NCI-H526 treated with DMSO at 0.1 percent for 48 hours (cell line): ENCODE results near the gene SUPT20HL2.
"Not testable (repeated sequence)": the region's sequence is repeated elsewhere in the genome, so short reads cannot be mapped to it uniquely, and the experiment has no call there.

ENCODE experiments used
- DNase-seq: peaks from one replicate; lab custom pipeline; 2025; lab: John Stamatoyannopoulos, UW

SUPT20HL2 gene

GRCh38 chrX:24314019-24314635, at the start of gene SUPT20HL2:
Gene SUPT20HL2 (minus strand): TSS chrX:24314069. CDS start chrX:24313315, 754 bp downstream.
- no peak for DNase-seq

DNA sequence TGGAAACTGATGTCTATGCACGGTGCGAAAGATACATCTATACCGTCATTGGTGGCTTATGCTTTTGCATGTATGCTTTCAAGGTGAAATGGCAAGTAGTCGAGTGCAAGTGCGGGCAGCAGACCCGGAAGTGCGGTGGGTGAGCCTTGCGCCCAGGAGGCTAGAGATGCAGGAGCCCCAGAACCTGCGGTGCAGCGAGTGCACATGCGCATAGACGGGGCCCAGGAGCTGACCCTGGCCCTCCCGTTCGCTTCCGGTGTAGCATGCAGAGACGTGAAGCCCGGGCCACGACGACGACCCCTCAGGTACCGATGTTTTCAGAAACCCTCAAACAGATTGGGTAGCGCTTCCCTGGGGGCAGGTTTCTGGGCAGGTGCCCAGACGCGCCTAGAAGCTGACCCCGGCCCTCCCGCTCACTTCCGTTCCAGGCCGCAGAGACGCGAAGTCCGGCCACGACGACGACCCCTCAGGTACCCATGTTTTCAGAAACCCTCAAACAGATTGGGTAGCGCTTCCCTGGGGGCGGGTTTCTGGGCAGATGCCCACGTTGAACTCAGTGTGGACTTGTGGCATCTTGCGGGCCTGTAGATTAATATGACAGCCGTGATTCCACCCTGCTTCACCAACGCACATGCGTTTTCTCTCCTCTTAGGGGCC, 48.3 kb upstream of the SUPT20HL2 start:
- DNase-seq = not testable (repeated sequence)

- DNase-seq = no peak
Observed at GRCh38 chrX:24360272-24360671, 46.4 kb upstream of the SUPT20HL2 start, which contains the start of gene SUPT20HL1. Gene SUPT20HL1 (plus strand): TSS chrX:24360639. CDS start chrX:24362761, 2,122 bp downstream.

- no peak for DNase-seq
Observed at GRCh38 chrX:24357106-24357505, 43.2 kb upstream of the SUPT20HL2 start.

DNA sequence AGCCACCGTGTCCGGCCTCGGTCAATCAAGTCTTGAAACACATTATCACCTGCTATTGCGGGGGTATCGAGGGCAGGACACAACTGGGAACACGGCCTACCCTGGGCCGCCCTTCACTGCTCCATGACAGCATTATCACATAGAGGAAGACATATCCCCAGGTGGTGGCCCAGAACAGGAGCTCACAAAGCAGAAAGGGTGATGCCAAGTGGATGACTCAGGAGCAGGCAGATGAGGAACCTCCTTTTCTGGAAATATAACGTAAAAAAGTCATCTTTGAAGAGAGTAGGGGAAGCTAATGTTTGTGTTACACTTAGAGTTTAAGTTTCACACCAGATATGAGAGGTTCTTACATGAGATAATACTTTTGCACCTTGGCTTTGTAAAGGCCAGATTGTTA, 41.2 kb upstream of the SUPT20HL2 start:
- DNase-seq = no peak

DNA sequence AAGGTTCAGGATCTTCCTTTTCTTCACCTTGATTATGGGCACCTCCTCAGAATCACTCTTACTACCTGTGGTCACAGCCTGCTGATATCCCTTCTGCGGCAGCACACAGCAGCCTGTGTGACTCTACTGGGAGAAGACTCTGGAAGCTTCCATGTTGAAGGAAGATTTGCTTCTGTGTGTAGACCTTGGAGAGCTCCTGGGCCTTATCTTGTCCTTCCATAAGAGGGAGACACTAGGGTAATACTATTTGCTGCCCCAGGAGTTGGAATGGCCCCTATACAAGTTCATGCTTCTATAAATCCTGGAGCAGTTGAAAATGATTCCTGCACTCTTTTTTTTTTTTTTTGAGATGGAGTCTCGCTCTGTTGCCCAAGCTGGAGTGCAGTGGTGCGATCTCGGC, 36.3 kb upstream of the SUPT20HL2 start:
- no peak for DNase-seq

GRCh38 chrX:24347881-24348280, 34.0 kb upstream of the SUPT20HL2 start:
- no peak for DNase-seq

GRCh38 chrX:24343719-24344118, 29.9 kb upstream of the SUPT20HL2 start:
- no peak for DNase-seq

GRCh38 chrX:24341795-24342194, 27.9 kb upstream of the SUPT20HL2 start:
- no peak for DNase-seq

DNA sequence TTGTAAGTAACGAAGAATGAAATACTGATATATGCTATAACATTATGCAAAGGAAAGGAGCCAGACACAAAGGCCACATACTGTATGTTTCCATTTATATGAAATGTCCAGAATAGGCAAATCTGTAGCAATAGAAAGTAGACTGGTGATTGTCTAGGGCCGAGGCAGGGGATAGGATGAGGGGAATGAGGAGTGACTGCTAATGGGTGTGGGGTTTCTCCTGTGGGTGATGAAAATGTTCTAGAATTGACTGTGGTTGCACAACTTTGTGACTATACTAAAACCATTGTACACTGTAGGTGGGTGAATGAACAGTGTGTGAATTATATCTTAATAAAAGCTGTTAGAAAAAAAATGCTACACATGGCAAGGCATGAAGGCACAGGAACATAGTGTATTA, 26.6 kb upstream of the SUPT20HL2 start:
- DNase-seq = no peak

DNA sequence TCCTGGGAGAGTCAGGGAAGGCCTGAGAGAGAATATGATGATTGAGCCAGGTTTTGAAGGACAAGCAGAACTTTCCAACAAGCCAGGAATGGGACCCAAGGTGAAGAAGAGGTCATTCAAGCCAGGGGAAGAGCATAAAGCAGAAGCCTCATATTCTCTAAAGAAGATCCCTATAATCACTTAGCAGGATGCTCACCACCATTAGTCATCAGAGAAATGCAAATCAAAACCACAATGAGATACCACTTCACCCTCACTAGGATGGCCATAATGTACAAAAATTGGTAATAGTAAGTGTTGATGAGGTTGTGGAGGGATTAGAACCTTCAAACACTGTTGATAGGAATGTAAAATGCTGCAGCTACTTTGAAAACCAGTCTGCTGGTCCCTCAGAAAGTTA, 26.0 kb upstream of the SUPT20HL2 start:
- no peak for DNase-seq

GRCh38 chrX:24335871-24336270, 22.0 kb upstream of the SUPT20HL2 start:
- DNase-seq = no peak

GRCh38 chrX:24334461-24334860, 20.6 kb upstream of the SUPT20HL2 start:
- DNase-seq = no peak

GRCh38 chrX:24333371-24333770, 19.5 kb upstream of the SUPT20HL2 start:
- no peak for DNase-seq

DNA sequence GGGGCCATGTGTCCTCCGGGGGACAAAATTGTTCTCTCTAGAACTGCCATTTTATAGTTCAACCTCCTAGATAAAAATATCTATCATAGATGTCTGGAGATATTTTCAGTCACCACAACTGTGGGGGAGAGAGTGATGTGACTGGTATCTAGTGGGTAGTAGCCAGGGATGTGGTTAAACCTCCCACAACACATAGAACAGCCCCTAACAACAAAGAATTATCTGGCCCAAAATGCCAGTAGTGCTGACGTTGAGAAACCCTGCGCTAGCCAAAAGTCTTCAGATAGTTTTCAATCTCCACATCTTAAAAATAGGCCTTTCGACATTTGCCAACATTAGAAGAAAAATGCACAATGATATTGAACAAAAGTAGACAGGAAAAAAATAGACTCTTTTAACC, 19.0 kb upstream of the SUPT20HL2 start:
- no peak for DNase-seq

GRCh38 chrX:24325231-24325630, 11.4 kb upstream of the SUPT20HL2 start:
- no peak for DNase-seq

DNA sequence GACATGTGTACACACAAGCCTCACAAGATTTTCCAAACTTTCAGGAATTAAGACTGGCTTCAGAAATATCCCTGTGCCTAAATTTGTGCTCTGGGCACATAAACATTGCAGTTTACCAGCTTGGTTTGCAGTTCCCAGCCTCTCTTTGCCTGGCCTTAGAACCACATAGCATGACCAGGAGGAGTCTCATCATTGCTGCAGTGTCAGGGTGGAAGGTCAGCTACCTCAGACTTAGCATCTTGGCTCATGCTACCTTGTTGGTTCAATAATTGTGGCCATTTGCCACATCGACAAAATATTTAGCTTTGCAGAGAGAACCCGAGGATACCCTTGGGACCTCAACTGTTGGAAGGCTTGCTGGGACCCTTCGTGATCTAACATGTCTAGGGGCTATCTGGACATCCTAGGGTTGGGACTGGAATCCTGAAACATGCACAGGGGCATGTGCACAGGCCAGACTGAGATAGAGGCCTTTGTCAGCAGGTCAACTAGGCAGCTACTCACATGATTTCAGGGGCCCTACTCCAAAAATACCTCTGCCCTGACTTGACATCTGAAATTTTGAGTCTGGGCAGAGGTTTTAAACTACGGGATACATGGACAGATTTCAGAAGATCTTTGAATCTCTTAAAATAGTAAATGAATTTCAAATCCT, 8.0 kb upstream of the SUPT20HL2 start:
- DNase-seq = no peak

DNA sequence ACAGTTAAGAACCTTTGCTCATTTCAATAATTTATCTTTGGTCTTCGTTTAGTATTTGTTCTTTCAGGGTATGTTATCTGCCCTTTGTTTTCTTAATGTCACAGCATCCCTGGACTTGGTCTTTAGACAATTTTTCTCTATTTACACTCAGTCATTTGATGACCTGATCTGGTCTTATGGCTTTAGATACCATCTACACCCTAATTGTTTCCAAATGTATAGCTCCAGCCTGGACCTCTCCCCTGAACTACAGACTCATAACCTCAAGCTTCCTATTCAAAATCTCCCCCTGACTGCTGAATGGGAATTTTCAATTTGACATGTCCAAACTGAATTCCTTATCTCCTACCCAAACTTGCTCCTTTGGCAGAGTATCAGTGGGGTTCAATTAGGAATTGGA, 3.7 kb upstream of the SUPT20HL2 start:
- DNase-seq = no peak

GRCh38 chrX:24316111-24316510, 2.2 kb upstream of the SUPT20HL2 start:
- no peak for DNase-seq

DNA sequence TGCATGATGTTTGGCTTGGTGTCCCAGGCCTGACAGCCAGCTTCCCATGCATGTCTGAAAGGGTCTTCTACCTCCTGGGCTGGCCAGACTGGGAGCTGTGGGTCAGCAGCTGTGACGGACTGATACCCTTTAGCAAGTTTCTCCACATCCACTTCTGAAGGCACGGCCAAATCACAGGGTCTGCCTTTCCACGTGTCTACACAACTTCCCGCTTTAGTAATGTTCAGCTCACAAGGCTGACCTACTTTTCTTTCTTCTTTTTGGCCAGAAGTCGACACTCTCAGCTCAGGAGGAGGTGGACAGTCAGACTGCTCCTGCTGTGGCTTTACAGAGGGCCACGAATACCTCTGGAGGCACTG, 1.6 kb downstream of the SUPT20HL2 start:
- not testable (repeated sequence) for DNase-seq

GRCh38 chrX:24311507-24312248, 2.2 kb downstream of the SUPT20HL2 start:
- not testable (repeated sequence) for DNase-seq

GRCh38 chrX:24310916-24311315, 3.0 kb downstream of the SUPT20HL2 start:
- DNase-seq = not testable (repeated sequence)
